GM13976 (cell line): ENCODE measurements around the gene PPP1CC.

Experiments
- DNase-seq: peaks from one replicate; pipeline ENCODE4 v3.0.0; 2012; ENCODE audit warnings: low spot score
- CTCF ChIP-seq: IDR thresholded peaks from 2 replicates; pipeline ENCODE4 v1.5.1; 2012; ENCODE audit warnings: borderline replicate concordance, mild to moderate bottlenecking; ENCODE audit not compliant: insufficient read depth; ENCODE audit errors: extremely low read depth, missing control alignments, control extremely low read depth
- in situ Hi-C: fragments of 300-500 bp; cut with MboI; formaldehyde crosslinking; loops from one replicate; pipeline ENCODE4 v1.12.0; 2022; ENCODE audit warnings: low sequenced_read_pairs, mixed read lengths, inconsistent platforms; ENCODE audit not compliant: unreplicated experiment

The PPP1CC gene

GRCh38 chr12:110720516-110720915 lies 22.2 kb downstream of the PPP1CC start:
- TF ChIP-seq CTCF, result no peak
- no peak for DNase-seq
- in situ Hi-C loops, result no loop called here

- in situ Hi-C loops, result no loop called here
- DNase-seq, result no peak
- TF ChIP-seq CTCF, result no peak
Measured at GRCh38 chr12:110718222-110718908, 24.3 kb downstream of the PPP1CC start.

- in situ Hi-C loops, result no loop called here
- TF ChIP-seq CTCF, result no peak
Measured at GRCh38 chr12:110717037-110717436, 25.7 kb downstream of the PPP1CC start.

GRCh38 chr12:110708917-110709316 lies 33.8 kb downstream of the PPP1CC start:
- no peak for DNase-seq
- in situ Hi-C loops, result no loop called here
- TF ChIP-seq CTCF, result no peak

More at GRCh38 chr12:110717037-110717436, 25.7 kb downstream of the PPP1CC start:
- no peak for DNase-seq

GRCh38 chr12:110705309-110705708 lies 37.4 kb downstream of the PPP1CC start:
- no peak for DNase-seq
- TF ChIP-seq CTCF, result no peak
- in situ Hi-C loops, result no loop called here

- TF ChIP-seq CTCF, result peak; percentile 52
- DNase-seq, result no peak
- in situ Hi-C loops, result no loop called here
Measured at GRCh38 chr12:110704750-110705149, 37.9 kb downstream of the PPP1CC start.
